Tibial nerve (tissue), 4 donors: ENCODE measurements around the gene SYTL3. TPM values are rescaled to one million over a fixed set of nuclear protein-coding genes. Genes with fewer than 3 reads are reported as not detected.

Source experiments
- DNase-seq, 2 donors: peaks; one replicate each; pipeline ENCODE4 v3.0.0-alpha.2; 2019; ENCODE audit warnings: low spot score in 2 of 2
- H3K27ac ChIP-seq, 4 donors: fragments of 200-600 bp; sonication (generic) in 3 of 4; one replicate each; pipeline ENCODE4 v1.5.1; 2017 to 2019; ENCODE audit warnings: mild to moderate bottlenecking in 1 of 4
- H3K27me3 ChIP-seq, 2 donors: fragments of 200-600 bp; sonication (generic) in 1 of 2; one replicate each; pipeline versions ENCODE4 v1.5.1 to v1.6.0; 2017 to 2019
- H3K36me3 ChIP-seq, 3 donors: fragments of 200-600 bp; sonication (generic); one replicate each; pipeline ENCODE4 v1.5.1; 2018 to 2019
- H3K4me1 ChIP-seq, 4 donors: fragments of 200-600 bp; sonication (generic) in 3 of 4; one replicate each; pipeline ENCODE4 v1.5.1; 2017 to 2019
- H3K4me3 ChIP-seq, 4 donors: fragments of 200-600 bp; sonication (generic) in 3 of 4; one replicate each; pipeline ENCODE4 v1.5.1; 2017 to 2019; ENCODE audit warnings: mild to moderate bottlenecking in 1 of 4, moderate library complexity in 1 of 4
- H3K9me3 ChIP-seq, 4 donors: fragments of 200-600 bp; sonication (generic) in 3 of 4; one replicate each; pipeline ENCODE4 v1.5.1; 2017 to 2019
- CTCF ChIP-seq, 5 experiments: fragments of 200-600 bp in 3 of 5; fragments of 450-650 bp in 2 of 5; sonication (generic) in 3 of 5; IDR thresholded peaks; one replicate each; pipeline ENCODE4 v1.5.1; 2016 to 2019; ENCODE audit warnings: antibody characterized with exemption in 5 of 5, mild to moderate bottlenecking in 3 of 5, moderate library complexity in 2 of 5
- EP300 ChIP-seq, 2 donors: sonication (generic); formaldehyde crosslinking; IDR thresholded peaks; one replicate each; pipeline ENCODE4 v1.6.1; 2017; ENCODE audit warnings: antibody characterized with exemption in 2 of 2, mild to moderate bottlenecking in 1 of 2
- POLR2A ChIP-seq, 2 donors: fragments of 450-650 bp; IDR thresholded peaks; one replicate each; pipeline ENCODE4 v1.6.1; 2017; ENCODE audit warnings: antibody characterized with exemption in 2 of 2, mild to moderate bottlenecking in 2 of 2, moderate library complexity in 2 of 2
- WGBS, 2 donors: methylation state at CpG; one replicate each; pipeline ENCODE4 v1.1.5; 2018; 5-methylcytosine and 5-hydroxymethylcytosine counted together
- total RNA-seq, 4 donors: library from RNA; depleted of rRNA; stranded (reverse); fragments of >200 nt; gene quantifications; one replicate each; pipeline ENCODE4 v1.1.0, GENCODE V29; 2016

Gene SYTL3
- total RNA-seq, 4 donors from 2014 or later, result 1.3 to 6.7 (median 3.6) TPM

GRCh38 chr6:158769771-158770432, 120.0 kb downstream of the SYTL3 start:
- H3K4me1 ChIP-seq, result peaks cover 0 to 43% (median 3%) of the 10 kb centered on the region in 4 donors
- DNase-seq, result peak; percentile 51 to 52
- peak overlapping the region in 2 of 4 donors; percentile 59 to 72 for H3K27ac ChIP-seq
- peaks cover 3 to 97% (median 57%) of the 10 kb centered on the region in 3 donors for H3K36me3 ChIP-seq
- WGBS, 2 donors, result 66 to 72% methylated on average over 16 to 18 of the region's 18 CpGs
- no peak overlapping the region for H3K4me3 ChIP-seq
- TF ChIP-seq POLR2A (IDR thresholded peaks at IDR 0.05) (no peak), CTCF (IDR thresholded peaks at IDR 0.05) (no peak), EP300 (IDR thresholded peaks at IDR 0.05) (peak in 1 of 2 donors; percentile 51)
- H3K9me3 ChIP-seq, result no peaks in the 10 kb centered on the region
- H3K27me3 ChIP-seq, result no peaks in the 10 kb centered on the region

DNA sequence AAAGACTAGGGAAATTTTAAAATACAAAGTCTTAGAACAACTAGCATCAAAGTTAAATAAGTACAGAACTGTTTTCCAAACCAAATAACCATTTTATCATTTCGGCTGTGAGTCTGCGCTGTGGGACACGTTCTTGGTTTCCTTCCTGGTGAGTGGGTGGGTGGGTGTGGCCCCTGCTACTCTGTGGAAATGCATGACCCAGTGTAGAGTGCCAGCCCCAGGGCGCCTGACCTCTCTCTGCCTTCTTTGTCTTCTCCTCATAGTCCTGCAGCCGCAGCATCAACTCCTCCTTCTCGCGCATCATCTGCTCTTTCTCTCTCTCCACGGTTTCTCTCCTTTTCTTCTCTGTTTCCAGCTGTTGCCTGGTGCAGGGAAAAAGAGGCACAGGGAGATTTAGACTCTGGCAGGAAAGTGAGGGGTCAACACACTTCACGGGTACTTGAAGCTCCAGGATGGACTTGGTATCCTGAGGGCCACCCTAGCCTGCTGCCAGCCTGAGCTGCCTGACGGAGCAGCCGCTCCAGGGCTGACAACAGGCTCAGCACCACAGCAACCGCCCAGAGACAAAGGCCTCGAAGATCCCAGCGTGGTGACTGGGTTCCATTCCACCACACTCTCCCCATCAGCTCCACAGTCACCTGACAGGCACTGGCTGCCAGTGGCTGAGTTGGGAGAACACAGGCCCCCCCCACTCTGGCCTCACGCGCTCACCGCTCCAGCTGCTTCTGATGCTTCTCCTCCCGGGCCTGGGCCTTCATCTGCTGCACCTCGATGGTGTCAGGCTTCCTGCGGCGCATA, 120.9 kb downstream of the SYTL3 start:
- 64 to 65% methylated on average over 18 to 20 of the region's 21 CpGs for WGBS, 2 donors
- DNase-seq, result peak; percentile 25 to 54
- peaks cover 3 to 97% (median 57%) of the 10 kb centered on the region in 3 donors for H3K36me3 ChIP-seq

GRCh38 chr6:158771399-158772152, 121.7 kb downstream of the SYTL3 start:
- WGBS, 2 donors, result 85 to 89% methylated on average over 16 of the region's 16 CpGs
- H3K36me3 ChIP-seq, result peaks cover 3 to 98% (median 55%) of the 10 kb centered on the region in 3 donors

More for the DNA sequence above, 120.9 kb downstream of the SYTL3 start:
- H3K4me3 ChIP-seq, result no peak overlapping the region
- H3K27me3 ChIP-seq, result no peaks in the 10 kb centered on the region
- H3K9me3 ChIP-seq, result no peaks in the 10 kb centered on the region
- H3K4me1 ChIP-seq, result peaks cover 0 to 43% (median 3%) of the 10 kb centered on the region in 4 donors
- no peak for TF ChIP-seq CTCF (IDR thresholded peaks at IDR 0.05)
- no peak for TF ChIP-seq POLR2A (IDR thresholded peaks at IDR 0.05)
- H3K27ac ChIP-seq, result peak overlapping the region in 2 of 4 donors; percentile 59 to 72

DNA sequence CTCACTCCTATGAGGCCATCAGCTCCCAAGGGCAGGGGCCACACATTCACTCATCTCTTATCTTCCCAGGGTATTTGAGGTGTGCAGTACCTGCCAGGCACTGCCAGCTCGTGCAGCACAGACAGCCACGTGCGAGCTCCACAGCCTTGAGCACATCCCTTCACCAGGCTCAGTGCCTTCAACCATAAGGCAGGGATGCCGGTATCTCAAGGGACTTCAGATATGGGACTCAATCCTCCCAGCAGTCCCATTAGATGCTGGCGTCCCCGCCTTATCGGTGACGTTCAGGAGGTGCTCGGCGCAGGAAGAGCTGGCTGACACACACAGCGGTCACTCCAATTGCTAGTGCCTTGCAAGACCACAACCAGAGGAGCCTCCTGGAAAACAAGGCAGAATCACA, 122.3 kb downstream of the SYTL3 start:
- Histone ChIP-seq H3K4me3 (no peak overlapping the region), H3K4me1 (peaks cover 0 to 43% (median 3%) of the 10 kb centered on the region in 4 donors), H3K27me3 (no peaks in the 10 kb centered on the region), H3K36me3 (peaks cover 3 to 98% (median 49%) of the 10 kb centered on the region in 3 donors), H3K27ac (peak overlapping the region in 3 of 4 donors; percentile 1 to 56 (median 48)), H3K9me3 (no peaks in the 10 kb centered on the region)
- TF ChIP-seq CTCF (IDR thresholded peaks at IDR 0.05), result no peak
- WGBS, 2 donors, result 86 to 93% methylated on average over 7 to 11 of the region's 11 CpGs
- no peak for DNase-seq

More at GRCh38 chr6:158771399-158772152, 121.7 kb downstream of the SYTL3 start:
- peak overlapping the region in 3 of 4 donors; percentile 1 to 72 (median 34) for H3K27ac ChIP-seq
- H3K27me3 ChIP-seq, result no peaks in the 10 kb centered on the region
- H3K4me1 ChIP-seq, result peaks cover 0 to 43% (median 3%) of the 10 kb centered on the region in 4 donors
- no peaks in the 10 kb centered on the region for H3K9me3 ChIP-seq
- no peak for DNase-seq
- TF ChIP-seq EP300 (IDR thresholded peaks at IDR 0.05) (no peak), POLR2A (IDR thresholded peaks at IDR 0.05) (no peak), CTCF (IDR thresholded peaks at IDR 0.05) (no peak)
- H3K4me3 ChIP-seq, result no peak overlapping the region
